Astrocyte of the spinal cord (primary cell): ENCODE data around the gene ZNF573.

ENCODE experiments used
- DNase-seq: peaks from one replicate; pipeline ENCODE4 v3.0.0; 2011; ENCODE audit warnings: low read depth, low spot score
- H3K4me3 ChIP-seq: 2 replicates; pipeline ENCODE4 v1.5.1; 2011; ENCODE audit warnings: low read depth, mild to moderate bottlenecking, low read length, moderate library complexity
- CTCF ChIP-seq: IDR thresholded peaks from 2 replicates; pipeline ENCODE4 v1.5.1; 2012; ENCODE audit warnings: low read depth, mild to moderate bottlenecking, low read length, inconsistent platforms
- in situ Hi-C: cut with HindIII; loops from 2 replicates; pipeline ENCODE4 v1.10.0; 2017; ENCODE audit warnings: low sequenced_read_pairs

Gene ZNF573

GRCh38 chr19:37719927-37720265 lies 59.5 kb downstream of the ZNF573 start:
- in situ Hi-C loops: no loop called here
- no peak for TF ChIP-seq CTCF
- no peak for DNase-seq
- peak overlapping the region; percentile 69 for H3K4me3 ChIP-seq

- TF ChIP-seq CTCF: peak; percentile 71
- peak; percentile 91 for DNase-seq
- peak within 1 kb of the TSS; percentile 69 for H3K4me3 ChIP-seq
- in situ Hi-C loops: no loop called here
Measured at GRCh38 chr19:37719111-37719926, 60.1 kb downstream of the ZNF573 start, which contains the start of gene ZNF607. TSS of gene ZNF607 (minus strand) at chr19:37719761. CDS start at chr19:37711618, 8,143 bp downstream.

DNA sequence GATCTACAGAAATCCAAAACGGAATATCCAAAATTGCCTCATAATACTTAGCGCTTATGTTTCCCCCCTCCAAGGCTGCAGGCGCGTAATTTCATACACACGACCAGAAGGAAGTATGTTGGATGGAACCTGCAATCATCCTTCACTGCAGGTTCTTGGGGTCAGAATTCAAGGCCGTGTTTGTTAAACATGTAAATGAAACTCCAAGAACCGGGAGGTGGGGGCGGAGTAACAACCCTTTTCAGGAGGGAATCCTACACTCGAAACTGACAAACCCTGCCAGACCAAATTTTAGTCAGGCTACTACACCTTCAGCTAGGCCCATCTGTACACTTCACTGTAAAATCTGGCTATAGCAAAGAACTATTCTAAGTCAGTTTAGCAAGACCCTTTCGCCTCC lies 61.1 kb downstream of the ZNF573 start:
- peak overlapping the region; percentile 69 for H3K4me3 ChIP-seq
- DNase-seq: no peak
- in situ Hi-C loops: no loop called here
- no peak for TF ChIP-seq CTCF

DNA sequence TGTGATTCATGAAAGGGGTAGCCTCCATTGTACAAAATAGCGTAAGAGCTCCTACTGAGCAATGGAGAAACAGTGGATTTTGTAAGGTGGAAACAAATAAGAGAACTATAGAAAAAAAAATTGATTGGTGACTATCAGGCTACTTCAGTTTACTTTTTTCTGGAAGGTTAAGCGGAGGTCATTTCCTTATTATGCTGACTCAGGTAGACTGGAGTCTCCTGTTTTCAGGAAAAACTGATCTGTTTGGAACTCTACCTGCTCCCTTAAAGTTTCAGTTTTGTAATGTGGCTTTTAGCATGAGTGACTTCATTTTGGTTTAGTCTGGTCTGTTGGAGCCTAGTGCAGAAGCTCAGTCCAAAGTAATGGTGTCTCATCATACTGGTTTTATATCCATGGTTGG lies 63.2 kb downstream of the ZNF573 start:
- no peak for TF ChIP-seq CTCF
- in situ Hi-C loops: no loop called here
- DNase-seq: no peak
- no peak overlapping the region for H3K4me3 ChIP-seq

DNA sequence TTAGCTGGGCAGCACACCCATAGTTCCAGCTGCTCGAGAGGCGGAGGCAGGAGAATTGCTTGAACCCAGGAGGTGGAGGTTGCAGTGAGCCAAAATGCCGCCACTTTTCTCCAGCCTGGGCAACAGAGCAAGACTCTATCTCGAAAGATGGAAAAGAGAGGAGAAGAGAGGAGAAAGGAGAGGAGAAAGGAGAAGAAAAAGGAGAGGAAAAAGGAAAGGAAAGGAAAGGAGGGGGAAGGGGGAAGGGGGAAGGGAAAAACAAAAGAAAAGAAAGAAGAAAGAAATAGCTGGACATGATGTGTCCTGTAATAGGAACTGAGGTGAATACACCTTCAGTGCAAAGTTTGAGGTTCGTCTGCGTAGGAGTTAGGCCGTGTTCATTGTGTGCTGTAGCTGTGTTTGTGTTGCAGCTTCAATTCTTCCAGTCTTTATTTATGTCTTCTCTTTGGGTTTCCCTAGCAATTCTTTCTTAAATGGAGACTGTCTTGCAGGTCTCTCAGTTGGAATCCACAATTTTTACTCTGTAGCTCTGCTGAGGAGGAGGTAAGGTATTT lies 73.3 kb downstream of the ZNF573 start:
- TF ChIP-seq CTCF: no peak
- H3K4me3 ChIP-seq: no peak overlapping the region
- in situ Hi-C loops: no loop called here
- DNase-seq: no peak

GRCh38 chr19:37699057-37699456 lies 80.3 kb downstream of the ZNF573 start:
- in situ Hi-C loops: no loop called here
- no peak overlapping the region for H3K4me3 ChIP-seq
- DNase-seq: no peak
- TF ChIP-seq CTCF: no peak
